Measurements from ENCODE around the gene ITPR2. TPM values are rescaled to one million over a fixed set of nuclear protein-coding genes. Genes with fewer than 3 reads are reported as not detected.

Gene ITPR2
- total and polyA plus RNA-seq, 4 donors, result 1.5 to 84.8 (median 21.8) TPM

DNA sequence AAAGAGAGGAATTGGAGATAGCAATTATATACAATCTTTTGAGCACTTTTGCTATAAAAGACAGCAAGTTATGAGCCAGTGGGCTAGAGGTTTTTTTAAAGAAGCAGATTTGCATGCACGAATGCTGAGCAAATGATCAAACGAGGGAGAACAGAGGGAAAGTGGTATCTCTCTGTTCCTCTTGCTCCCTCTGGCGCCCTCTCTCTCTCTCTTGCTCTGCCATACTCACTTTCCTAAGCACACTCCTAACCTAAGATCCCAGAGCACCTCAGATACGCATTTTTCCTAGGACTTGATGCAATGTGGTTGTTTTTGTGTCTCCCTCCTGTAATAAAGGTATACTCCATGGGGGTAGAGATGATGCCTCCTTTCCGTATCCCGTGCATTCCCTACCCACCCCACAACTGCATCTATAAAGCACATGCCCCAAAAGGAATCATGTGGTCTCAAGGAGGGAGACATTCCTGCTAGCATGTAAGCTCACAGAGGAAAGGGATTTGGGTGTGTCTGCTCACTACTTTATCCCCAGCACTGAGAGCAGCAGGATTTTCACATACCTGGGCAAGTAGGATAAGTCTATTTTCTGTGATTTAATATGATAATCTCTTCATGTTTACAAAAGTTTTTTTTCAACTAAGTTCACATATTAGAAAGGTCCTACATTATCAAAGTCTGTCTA is 367.4 kb downstream of the ITPR2 start:
- no peak for DNase-seq
- intact Hi-C loops (cut with DNase I), result no loop called here
- Histone ChIP-seq H3K36me3 (ENCODE audit: control insufficient read depth in 1 of 2, insufficient read depth in 2 of 2, low read length in 1 of 2) (peaks cover 0 to 2% of the 10 kb centered on the region in 2 donors), H3K4me1 (ENCODE audit: control insufficient read depth in 1 of 2, insufficient read depth in 2 of 2, low read length in 2 of 2) (no peaks in the 10 kb centered on the region), H3K27me3 (ENCODE audit: control insufficient read depth in 1 of 2, insufficient read depth in 2 of 2, low read length in 1 of 2) (no peaks in the 10 kb centered on the region), H3K9me3 (ENCODE audit: control insufficient read depth, low read length) (no peaks in the 10 kb centered on the region), H3K4me3 (ENCODE audit: low read length in 2 of 2) (no peak overlapping the region), H3K27ac (ENCODE audit: low read depth in 1 of 2, low read length in 2 of 2) (no peak overlapping the region)
- ATAC-seq (ENCODE audit: low FRiP score), result no peak
- 85 to 86% methylated on average over 6 of the region's 6 CpGs for WGBS, 2 donors

DNA sequence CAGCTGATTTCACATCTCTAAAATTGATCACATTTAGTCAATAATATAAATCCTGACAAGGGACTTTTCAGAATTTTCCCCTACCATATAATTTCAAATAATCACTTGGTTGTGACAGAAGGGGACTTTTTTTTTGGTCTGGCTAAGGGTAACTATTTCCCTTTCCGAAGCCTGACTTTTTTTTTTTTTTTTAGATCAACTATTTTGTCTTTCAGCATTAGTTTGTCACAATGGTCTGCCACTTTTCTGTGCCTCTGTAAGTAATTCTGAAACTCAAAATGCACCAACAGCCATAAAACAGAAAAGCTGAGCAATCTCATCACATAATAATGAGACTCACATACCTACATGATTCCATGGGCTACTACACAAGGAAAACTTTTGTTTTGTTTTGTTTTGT is 371.2 kb downstream of the ITPR2 start:
- Histone ChIP-seq H3K27me3 (ENCODE audit: control insufficient read depth in 1 of 2, insufficient read depth in 2 of 2, low read length in 1 of 2) (no peaks in the 10 kb centered on the region), H3K9me3 (ENCODE audit: control insufficient read depth, low read length) (no peaks in the 10 kb centered on the region), H3K27ac (ENCODE audit: low read depth in 1 of 2, low read length in 2 of 2) (no peak overlapping the region), H3K4me1 (ENCODE audit: control insufficient read depth in 1 of 2, insufficient read depth in 2 of 2, low read length in 2 of 2) (no peaks in the 10 kb centered on the region), H3K36me3 (ENCODE audit: control insufficient read depth in 1 of 2, insufficient read depth in 2 of 2, low read length in 1 of 2) (peaks cover 0 to 6% of the 10 kb centered on the region in 2 donors), H3K4me3 (ENCODE audit: low read length in 2 of 2) (no peak overlapping the region)
- DNase-seq (no peak), ATAC-seq (ENCODE audit: low FRiP score) (no peak)
- intact Hi-C loops (cut with DNase I), result no loop called here
- WGBS, 2 donors, result 77 to 84% methylated on average over 1 of the region's 1 CpG

DNA sequence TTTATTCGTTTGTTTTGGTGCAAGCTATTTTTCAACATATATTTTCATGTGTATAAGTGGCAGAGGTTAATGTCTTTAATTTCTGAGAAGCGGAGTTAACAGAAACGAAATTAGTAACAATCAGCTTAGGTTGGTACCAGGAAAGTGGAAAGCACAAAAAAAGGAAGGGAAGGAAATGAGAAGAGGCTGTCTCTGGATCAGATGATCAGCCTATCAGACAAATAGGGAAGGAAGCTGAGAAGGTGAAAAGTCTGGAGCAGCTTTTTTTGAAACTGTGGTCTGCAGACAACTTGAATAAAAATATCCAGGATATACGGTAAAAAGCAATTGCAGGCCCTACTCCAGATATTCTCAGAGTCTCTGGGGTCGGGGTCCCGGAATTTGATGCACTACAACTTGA is 372.6 kb downstream of the ITPR2 start:
- H3K27ac ChIP-seq (ENCODE audit: low read depth in 1 of 2, low read length in 2 of 2), result no peak overlapping the region
- intact Hi-C loops (cut with DNase I), result no loop called here
- no peak for ATAC-seq (ENCODE audit: low FRiP score)
- no peak overlapping the region for H3K4me3 ChIP-seq (ENCODE audit: low read length in 2 of 2)
- WGBS, 2 donors, result 93 to 94% methylated on average over 6 of the region's 6 CpGs
- H3K9me3 ChIP-seq (ENCODE audit: control insufficient read depth, low read length), result no peaks in the 10 kb centered on the region
- no peak for DNase-seq
- H3K36me3 ChIP-seq (ENCODE audit: control insufficient read depth in 1 of 2, insufficient read depth in 2 of 2, low read length in 1 of 2), result peaks cover 0 to 4% of the 10 kb centered on the region in 2 donors
- no peaks in the 10 kb centered on the region for H3K4me1 ChIP-seq (ENCODE audit: control insufficient read depth in 1 of 2, insufficient read depth in 2 of 2, low read length in 2 of 2)
- H3K27me3 ChIP-seq (ENCODE audit: control insufficient read depth in 1 of 2, insufficient read depth in 2 of 2, low read length in 1 of 2), result no peaks in the 10 kb centered on the region

DNA sequence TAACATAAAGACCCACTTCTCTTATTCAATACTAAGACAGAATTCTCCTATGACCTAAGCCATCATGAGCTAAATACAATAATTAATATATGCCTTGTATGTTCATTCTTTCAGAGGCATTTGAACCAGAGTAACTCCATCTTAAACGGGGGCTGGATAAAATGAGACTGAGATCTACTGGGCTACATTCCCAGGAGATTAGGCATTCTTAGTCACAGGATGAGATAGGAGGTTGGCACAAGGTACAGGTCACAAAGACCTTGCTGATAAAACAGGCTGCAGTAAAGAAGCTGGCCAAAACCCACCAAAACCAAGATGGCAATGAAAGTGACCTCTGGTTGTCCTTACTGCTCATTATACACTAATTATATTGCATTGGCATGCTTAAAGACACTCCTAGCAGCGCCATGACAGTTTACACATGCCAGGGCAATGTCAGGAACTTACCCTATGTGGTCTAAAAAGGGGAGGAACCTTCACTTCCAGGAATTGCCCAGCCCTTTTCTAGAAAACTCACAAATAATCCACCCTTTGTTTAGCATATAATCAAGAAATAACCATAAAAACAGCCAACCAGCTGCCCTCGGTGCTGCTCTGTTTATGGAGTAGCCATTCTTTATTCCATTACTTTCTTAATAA is 376.9 kb downstream of the ITPR2 start:
- WGBS, 2 donors, result 66% methylated on average over 3 of the region's 3 CpGs
- H3K4me1 ChIP-seq (ENCODE audit: control insufficient read depth in 1 of 2, insufficient read depth in 2 of 2, low read length in 2 of 2), result no peaks in the 10 kb centered on the region

DNA sequence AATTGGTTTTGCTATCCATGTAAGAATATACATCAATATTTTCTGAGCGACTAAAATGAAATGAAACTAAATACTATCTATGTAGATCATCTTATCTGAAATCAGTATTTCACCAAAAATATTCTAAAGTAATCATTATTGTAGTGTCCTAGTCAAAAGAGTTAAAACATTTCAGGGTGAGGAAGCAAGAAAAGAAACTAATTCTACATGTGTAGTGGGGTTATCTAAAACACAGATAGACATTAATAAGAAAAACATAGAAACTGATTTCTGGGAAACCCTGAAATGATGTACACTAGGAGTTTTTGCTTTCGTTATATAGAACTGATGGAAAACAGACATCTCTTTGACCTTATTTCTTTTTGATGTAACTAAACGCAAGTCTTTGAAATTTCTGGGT is 379.7 kb downstream of the ITPR2 start:
- no peaks in the 10 kb centered on the region for H3K9me3 ChIP-seq (ENCODE audit: control insufficient read depth, low read length)
- no peak for DNase-seq
- H3K27me3 ChIP-seq (ENCODE audit: control insufficient read depth in 1 of 2, insufficient read depth in 2 of 2, low read length in 1 of 2), result no peaks in the 10 kb centered on the region
- H3K36me3 ChIP-seq (ENCODE audit: control insufficient read depth in 1 of 2, insufficient read depth in 2 of 2, low read length in 1 of 2), result peaks cover 0 to 2% of the 10 kb centered on the region in 2 donors
- 95% methylated on average over 3 of the region's 3 CpGs for WGBS, 2 donors
- ATAC-seq (ENCODE audit: low FRiP score), result no peak
- no peaks in the 10 kb centered on the region for H3K4me1 ChIP-seq (ENCODE audit: control insufficient read depth in 1 of 2, insufficient read depth in 2 of 2, low read length in 2 of 2)
- no peak overlapping the region for H3K4me3 ChIP-seq (ENCODE audit: low read length in 2 of 2)
- intact Hi-C loops (cut with DNase I), result no loop called here
- no peak overlapping the region for H3K27ac ChIP-seq (ENCODE audit: low read depth in 1 of 2, low read length in 2 of 2)

More for the DNA sequence above, 376.9 kb downstream of the ITPR2 start:
- Histone ChIP-seq H3K27me3 (ENCODE audit: control insufficient read depth in 1 of 2, insufficient read depth in 2 of 2, low read length in 1 of 2) (no peaks in the 10 kb centered on the region), H3K4me3 (ENCODE audit: low read length in 2 of 2) (no peak overlapping the region), H3K36me3 (ENCODE audit: control insufficient read depth in 1 of 2, insufficient read depth in 2 of 2, low read length in 1 of 2) (peaks cover 0 to 4% of the 10 kb centered on the region in 2 donors), H3K27ac (ENCODE audit: low read depth in 1 of 2, low read length in 2 of 2) (no peak overlapping the region), H3K9me3 (ENCODE audit: control insufficient read depth, low read length) (no peaks in the 10 kb centered on the region)
- no peak for ATAC-seq (ENCODE audit: low FRiP score)
- intact Hi-C loops (cut with DNase I), result no loop called here
- DNase-seq, result no peak

DNA sequence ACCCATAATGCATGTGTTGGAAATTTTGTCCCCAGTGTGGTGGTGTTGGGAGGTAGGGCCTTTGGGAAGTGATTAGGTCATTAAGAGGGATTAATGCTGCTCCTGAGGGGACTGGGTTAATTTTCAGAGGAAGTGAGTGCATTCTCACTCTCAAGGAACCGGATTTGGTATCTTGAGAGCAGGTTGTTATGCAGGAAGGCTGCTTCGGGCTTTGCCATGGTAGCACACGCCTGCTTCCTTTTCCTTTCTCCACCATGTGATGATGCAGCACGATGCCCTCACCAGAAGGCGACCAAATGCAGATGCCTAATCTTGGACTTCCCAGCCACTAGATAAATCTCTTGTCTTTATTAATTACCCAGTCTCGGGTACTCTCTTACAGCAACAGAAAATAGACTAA is 380.5 kb downstream of the ITPR2 start:
- H3K9me3 ChIP-seq (ENCODE audit: control insufficient read depth, low read length), result no peaks in the 10 kb centered on the region
- no peaks in the 10 kb centered on the region for H3K4me1 ChIP-seq (ENCODE audit: control insufficient read depth in 1 of 2, insufficient read depth in 2 of 2, low read length in 2 of 2)
- H3K27me3 ChIP-seq (ENCODE audit: control insufficient read depth in 1 of 2, insufficient read depth in 2 of 2, low read length in 1 of 2), result no peaks in the 10 kb centered on the region
- no peak overlapping the region for H3K4me3 ChIP-seq (ENCODE audit: low read length in 2 of 2)
- 82 to 86% methylated on average over 6 of the region's 6 CpGs for WGBS, 2 donors
- ATAC-seq (ENCODE audit: low FRiP score), result no peak
- no peak for DNase-seq
- no peak overlapping the region for H3K27ac ChIP-seq (ENCODE audit: low read depth in 1 of 2, low read length in 2 of 2)
- intact Hi-C loops (cut with DNase I), result no loop called here
- H3K36me3 ChIP-seq (ENCODE audit: control insufficient read depth in 1 of 2, insufficient read depth in 2 of 2, low read length in 1 of 2), result peaks cover 0 to under 1% of the 10 kb centered on the region in 2 donors

DNA sequence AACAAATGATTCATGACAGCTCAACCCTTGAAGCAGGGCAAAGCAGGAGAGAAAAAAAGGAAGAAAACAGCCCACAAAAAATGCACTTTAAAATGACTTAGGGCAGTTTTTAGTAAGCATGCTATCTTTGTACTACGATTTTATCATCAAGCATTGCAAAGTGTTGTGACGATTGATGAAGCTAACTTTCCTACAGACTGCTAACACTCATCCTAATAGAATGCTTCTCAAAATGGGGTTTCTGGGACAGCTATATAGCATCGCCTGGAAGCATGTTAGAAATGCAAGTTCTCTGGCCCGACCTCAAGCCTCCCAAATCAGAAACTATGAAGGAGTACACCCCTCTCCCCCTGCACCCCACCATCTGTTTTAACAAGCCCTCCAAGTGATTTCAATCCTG is 381.2 kb downstream of the ITPR2 start:
- ATAC-seq (ENCODE audit: low FRiP score) (no peak), DNase-seq (no peak)
- Histone ChIP-seq H3K36me3 (ENCODE audit: control insufficient read depth in 1 of 2, insufficient read depth in 2 of 2, low read length in 1 of 2) (no peaks in the 10 kb centered on the region), H3K4me1 (ENCODE audit: control insufficient read depth in 1 of 2, insufficient read depth in 2 of 2, low read length in 2 of 2) (no peaks in the 10 kb centered on the region), H3K27ac (ENCODE audit: low read depth in 1 of 2, low read length in 2 of 2) (no peak overlapping the region), H3K27me3 (ENCODE audit: control insufficient read depth in 1 of 2, insufficient read depth in 2 of 2, low read length in 1 of 2) (no peaks in the 10 kb centered on the region), H3K4me3 (ENCODE audit: low read length in 2 of 2) (no peak overlapping the region), H3K9me3 (ENCODE audit: control insufficient read depth, low read length) (no peaks in the 10 kb centered on the region)
- intact Hi-C loops (cut with DNase I), result no loop called here
- WGBS, 2 donors, result 60 to 65% methylated on average over 4 of the region's 4 CpGs

GRCh38 chr12:26445909-26446308 is 387.1 kb downstream of the ITPR2 start:
- ATAC-seq (ENCODE audit: low FRiP score), result no peak
- Histone ChIP-seq H3K4me1 (ENCODE audit: control insufficient read depth in 1 of 2, insufficient read depth in 2 of 2, low read length in 2 of 2) (no peaks in the 10 kb centered on the region), H3K36me3 (ENCODE audit: control insufficient read depth in 1 of 2, insufficient read depth in 2 of 2, low read length in 1 of 2) (no peaks in the 10 kb centered on the region), H3K4me3 (ENCODE audit: low read length in 2 of 2) (no peak overlapping the region), H3K9me3 (ENCODE audit: control insufficient read depth, low read length) (no peaks in the 10 kb centered on the region), H3K27me3 (ENCODE audit: control insufficient read depth in 1 of 2, insufficient read depth in 2 of 2, low read length in 1 of 2) (no peaks in the 10 kb centered on the region), H3K27ac (ENCODE audit: low read depth in 1 of 2, low read length in 2 of 2) (no peak overlapping the region)
- DNase-seq, result no peak
- intact Hi-C loops (cut with DNase I), result no loop called here
- WGBS, 2 donors, result 68 to 73% methylated on average over 2 of the region's 2 CpGs

DNA sequence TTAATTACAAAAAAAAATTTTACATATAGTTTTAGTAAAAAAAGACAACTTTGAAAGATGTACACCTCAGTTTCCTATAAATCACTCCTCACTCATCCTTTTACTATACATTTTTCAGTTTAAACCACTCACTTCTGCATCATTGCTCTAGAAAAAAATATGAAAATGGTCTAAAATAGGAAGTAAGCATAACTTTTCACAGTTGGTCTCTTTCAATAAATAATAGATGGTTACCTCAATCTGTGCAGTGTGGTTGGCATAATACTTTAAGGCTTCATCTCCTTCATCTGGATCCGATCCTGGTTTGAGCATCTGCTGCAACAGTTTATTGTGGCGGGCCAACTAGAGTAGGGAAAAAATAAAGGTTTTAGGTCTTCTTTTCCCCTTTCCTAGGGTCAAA is 389.7 kb downstream of the ITPR2 start:
- no peaks in the 10 kb centered on the region for H3K27me3 ChIP-seq (ENCODE audit: control insufficient read depth in 1 of 2, insufficient read depth in 2 of 2, low read length in 1 of 2)
- no peaks in the 10 kb centered on the region for H3K36me3 ChIP-seq (ENCODE audit: control insufficient read depth in 1 of 2, insufficient read depth in 2 of 2, low read length in 1 of 2)
- H3K9me3 ChIP-seq (ENCODE audit: control insufficient read depth, low read length), result no peaks in the 10 kb centered on the region
- 96 to 100% methylated on average over 2 of the region's 2 CpGs for WGBS, 2 donors
- no peak for DNase-seq
- ATAC-seq (ENCODE audit: low FRiP score), result no peak
- intact Hi-C loops (cut with DNase I), result no loop called here
- no peak overlapping the region for H3K4me3 ChIP-seq (ENCODE audit: low read length in 2 of 2)
- no peaks in the 10 kb centered on the region for H3K4me1 ChIP-seq (ENCODE audit: control insufficient read depth in 1 of 2, insufficient read depth in 2 of 2, low read length in 2 of 2)
- no peak overlapping the region for H3K27ac ChIP-seq (ENCODE audit: low read depth in 1 of 2, low read length in 2 of 2)

Data from aorta (tissue), 5 donors.